Gastrocnemius medialis (tissue), 4 donors: ENCODE data around the gene PEX16.

Source experiments
- CTCF ChIP-seq, 5 experiments: fragments of 450-650 bp in 3 of 5; fragments of 200-600 bp in 2 of 5; sonication (generic) in 2 of 5; IDR thresholded peaks in 4 of 5; conservative IDR thresholded peaks in 1 of 5; 1 replicate in 4 of 5; 2 replicates in 1 of 5; pipeline ENCODE4 v1.5.1; 2016 to 2019; ENCODE audit warnings: antibody characterized with exemption in 5 of 5, mild to moderate bottlenecking in 3 of 5, moderate library complexity in 3 of 5
- POLR2A ChIP-seq, 2 donors: fragments of 450-650 bp; IDR thresholded peaks; one replicate each; pipeline ENCODE4 v1.6.1; 2017; ENCODE audit warnings: antibody characterized with exemption in 2 of 2, mild to moderate bottlenecking in 2 of 2, moderate library complexity in 2 of 2

GRCh38 chr11:45925550-45925949 is 7.9 kb upstream of the PEX16 start:
- TF ChIP-seq CTCF (IDR thresholded peaks at IDR 0.05 in 4 of 5, conservative IDR thresholded peaks at IDR 0.05 in 1 of 5) (no peak), POLR2A (IDR thresholded peaks at IDR 0.05) (no peak)
